ENCODE results near the gene APP. TPM values are rescaled to one million over a fixed set of nuclear protein-coding genes. Genes with fewer than 3 reads are reported as not detected.

APP gene
- total RNA-seq, 1 experiment from 2014 or later = 560 TPM

DNA sequence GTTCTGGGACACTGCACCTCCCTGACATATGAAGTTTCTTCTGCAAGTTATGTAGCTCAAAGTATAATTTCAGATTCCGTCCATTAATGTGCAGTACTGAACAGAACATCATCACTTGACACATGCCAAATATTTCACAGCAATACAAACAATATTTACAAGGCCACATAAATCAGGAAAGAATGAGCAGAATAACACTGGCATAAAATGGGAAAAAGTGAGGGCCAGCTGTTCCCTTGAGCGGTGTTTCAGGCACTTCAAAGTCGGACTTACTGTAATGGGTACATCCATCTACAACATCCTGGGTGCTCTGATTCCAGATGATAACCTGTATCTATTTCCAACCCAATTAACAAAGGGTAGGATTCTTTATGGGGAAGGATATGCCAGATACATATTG lies 217.4 kb downstream of the APP start:
- Mint-ChIP-seq H3K4me3 (no peak overlapping the region), H3K27me3 (ENCODE audit: low read depth) (no peaks in the 10 kb centered on the region), H3K9me3 (no peaks in the 10 kb centered on the region), H3K4me1 (peaks cover 3% of the 10 kb centered on the region; the same call in 1 of the 2 replicates), H3K27ac (no peak overlapping the region; the same call in 1 of the 2 replicates), H3K36me3 (peaks cover 62% of the 10 kb centered on the region)
- ChIA-PET CTCF (no interaction called here), POLR2A (interaction anchor here (0.6 kb wide), 2 partner anchors 24 to 67 kb away, joined by 3 read pairs; no protein-coding TSS in a partner anchor)
- ATAC-seq = no peak
- TF ChIP-seq ZNF138 (CRISPR knock-in tag; conservative IDR thresholded peaks at IDR 0.05) = no peak
- TF ChIP-seq RELA (CRISPR knock-in tag; IDR thresholded peaks at IDR 0.05; ENCODE audit: borderline replicate concordance) = no peak
- no peak for DNase-seq (ENCODE audit: low spot score)

DNA sequence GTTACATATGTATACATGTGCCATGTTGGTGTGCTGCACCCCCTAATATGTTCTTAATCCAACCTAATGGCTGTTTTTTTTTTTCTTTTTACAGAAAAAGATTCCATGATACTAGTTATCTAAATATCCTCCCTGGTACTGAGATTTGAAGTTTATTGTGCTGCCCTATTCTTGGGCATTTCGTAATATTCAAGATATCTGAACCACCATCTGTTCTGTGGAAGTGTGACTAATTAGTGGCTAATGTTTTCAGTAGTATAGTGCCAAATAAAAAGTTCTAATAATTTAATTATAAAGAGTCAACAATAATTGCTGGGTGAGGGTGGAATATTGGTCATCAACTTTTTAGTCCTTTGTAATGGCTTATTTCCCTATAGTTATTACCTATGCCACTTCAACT lies 218.3 kb downstream of the APP start:
- Mint-ChIP-seq H3K9me3 (no peaks in the 10 kb centered on the region), H3K27ac (no peak overlapping the region), H3K4me3 (no peak overlapping the region), H3K27me3 (ENCODE audit: low read depth) (no peaks in the 10 kb centered on the region), H3K36me3 (peaks cover 58% of the 10 kb centered on the region), H3K4me1 (peaks cover 3% of the 10 kb centered on the region; the same call in 1 of the 2 replicates)
- ATAC-seq = no peak
- no peak for DNase-seq (ENCODE audit: low spot score)
- POLR2A ChIA-PET = interaction anchor here (0.6 kb wide), 1 partner anchor 23 kb away, joined by 3 read pairs; no protein-coding TSS in a partner anchor
- CTCF ChIA-PET = no interaction called here
- TF ChIP-seq STAT6 (CRISPR knock-in tag; conservative IDR thresholded peaks at IDR 0.05; ENCODE audit: low read depth) = no peak
- TF ChIP-seq FOXP1 (CRISPR knock-in tag; IDR thresholded peaks at IDR 0.05; ENCODE audit: borderline replicate concordance) = no peak
- TF ChIP-seq RORB (CRISPR knock-in tag; IDR thresholded peaks at IDR 0.05) = no peak
- TF ChIP-seq ESRRA (CRISPR knock-in tag; IDR thresholded peaks at IDR 0.05; ENCODE audit: borderline replicate concordance) = no peak

- Mint-ChIP-seq H3K4me1 (peaks cover 5% of the 10 kb centered on the region), H3K9me3 (no peaks in the 10 kb centered on the region; the same call in 1 of the 2 replicates), H3K27ac (no peak overlapping the region), H3K36me3 (peaks cover 53% of the 10 kb centered on the region), H3K27me3 (ENCODE audit: low read depth) (no peaks in the 10 kb centered on the region), H3K4me3 (no peak overlapping the region)
- ChIA-PET CTCF (interaction anchor here (0.7 kb wide), 1 partner anchor 219 kb away, joined by 4 read pairs; no protein-coding TSS in a partner anchor), POLR2A (no interaction called here)
- DNase-seq (ENCODE audit: low spot score) (no peak), ATAC-seq (no peak)
- TF ChIP-seq CREM (CRISPR knock-in tag; IDR thresholded peaks at IDR 0.05) (no peak), MYBL2 (CRISPR knock-in tag; IDR thresholded peaks at IDR 0.05) (no peak), JUN (CRISPR knock-in tag; IDR thresholded peaks at IDR 0.05) (no peak), MXD4 (CRISPR knock-in tag; IDR thresholded peaks at IDR 0.05; ENCODE audit: borderline replicate concordance) (no peak), ETV6 (CRISPR knock-in tag; IDR thresholded peaks at IDR 0.05) (no peak)
- TF ChIP-seq, protein P1, sequence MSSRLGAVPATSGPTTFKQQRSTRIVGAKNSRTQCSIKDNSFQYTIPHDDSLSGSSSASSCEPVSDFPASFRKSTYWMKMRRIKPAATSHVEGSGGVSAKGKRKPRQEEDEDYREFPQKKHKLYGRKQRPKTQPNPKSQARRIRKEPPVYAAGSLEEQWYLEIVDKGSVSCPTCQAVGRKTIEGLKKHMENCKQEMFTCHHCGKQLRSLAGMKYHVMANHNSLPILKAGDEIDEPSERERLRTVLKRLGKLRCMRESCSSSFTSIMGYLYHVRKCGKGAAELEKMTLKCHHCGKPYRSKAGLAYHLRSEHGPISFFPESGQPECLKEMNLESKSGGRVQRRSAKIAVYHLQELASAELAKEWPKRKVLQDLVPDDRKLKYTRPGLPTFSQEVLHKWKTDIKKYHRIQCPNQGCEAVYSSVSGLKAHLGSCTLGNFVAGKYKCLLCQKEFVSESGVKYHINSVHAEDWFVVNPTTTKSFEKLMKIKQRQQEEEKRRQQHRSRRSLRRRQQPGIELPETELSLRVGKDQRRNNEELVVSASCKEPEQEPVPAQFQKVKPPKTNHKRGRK (CRISPR knock-in tag; IDR thresholded peaks at IDR 0.05; ENCODE audit: borderline replicate concordance) = no peak
Observed at GRCh38 chr21:25949701-25950100, 220.9 kb downstream of the APP start.

DNA sequence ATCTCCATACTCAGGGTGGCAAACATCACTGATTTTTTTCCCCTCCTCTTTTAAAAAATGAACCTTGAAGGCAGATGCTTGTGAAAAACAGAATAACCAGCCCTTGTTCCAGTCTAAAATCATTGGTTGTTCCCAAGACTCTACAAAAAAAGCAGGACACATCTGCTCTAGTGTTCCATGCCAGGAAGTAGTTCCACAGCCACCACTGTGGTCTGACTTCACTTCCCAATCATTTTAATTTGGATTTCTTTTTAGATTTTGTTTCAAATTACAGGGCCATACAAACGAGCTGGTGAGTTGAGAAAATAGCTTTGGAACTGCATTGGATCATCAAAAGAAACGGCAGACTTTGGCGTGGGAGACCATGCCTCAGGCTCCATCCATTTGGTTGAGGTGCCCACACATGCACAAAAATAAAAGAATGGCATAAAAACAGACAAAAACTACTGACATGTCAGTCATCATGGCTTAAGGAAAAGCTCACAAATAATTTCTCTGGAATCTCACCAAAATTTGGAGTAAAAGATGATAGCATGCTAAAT lies 225.8 kb downstream of the APP start:
- Mint-ChIP-seq H3K4me1 (peaks cover 9% of the 10 kb centered on the region), H3K27ac (0 out of 2 replicates have a peak overlapping the region, but pooled peaks have one; percentile 6), H3K27me3 (ENCODE audit: low read depth) (no peaks in the 10 kb centered on the region), H3K36me3 (peaks cover 32% of the 10 kb centered on the region), H3K9me3 (no peaks in the 10 kb centered on the region; the same call in 1 of the 2 replicates), H3K4me3 (no peak overlapping the region)
- ChIA-PET POLR2A (no interaction called here), CTCF (no interaction called here)
- ATAC-seq = no peak
- TF ChIP-seq, protein P2, sequence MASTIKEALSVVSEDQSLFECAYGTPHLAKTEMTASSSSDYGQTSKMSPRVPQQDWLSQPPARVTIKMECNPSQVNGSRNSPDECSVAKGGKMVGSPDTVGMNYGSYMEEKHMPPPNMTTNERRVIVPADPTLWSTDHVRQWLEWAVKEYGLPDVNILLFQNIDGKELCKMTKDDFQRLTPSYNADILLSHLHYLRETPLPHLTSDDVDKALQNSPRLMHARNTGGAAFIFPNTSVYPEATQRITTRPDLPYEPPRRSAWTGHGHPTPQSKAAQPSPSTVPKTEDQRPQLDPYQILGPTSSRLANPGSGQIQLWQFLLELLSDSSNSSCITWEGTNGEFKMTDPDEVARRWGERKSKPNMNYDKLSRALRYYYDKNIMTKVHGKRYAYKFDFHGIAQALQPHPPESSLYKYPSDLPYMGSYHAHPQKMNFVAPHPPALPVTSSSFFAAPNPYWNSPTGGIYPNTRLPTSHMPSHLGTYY (CRISPR knock-in tag; IDR thresholded peaks at IDR 0.05) = no peak
- no peak for TF ChIP-seq STAT6 (CRISPR knock-in tag; conservative IDR thresholded peaks at IDR 0.05; ENCODE audit: low read depth)
- TF ChIP-seq NFATC4 (CRISPR knock-in tag; IDR thresholded peaks at IDR 0.05) = no peak
- TF ChIP-seq FOXP1 (CRISPR knock-in tag; IDR thresholded peaks at IDR 0.05; ENCODE audit: borderline replicate concordance) = no peak
- TF ChIP-seq, protein P3, sequence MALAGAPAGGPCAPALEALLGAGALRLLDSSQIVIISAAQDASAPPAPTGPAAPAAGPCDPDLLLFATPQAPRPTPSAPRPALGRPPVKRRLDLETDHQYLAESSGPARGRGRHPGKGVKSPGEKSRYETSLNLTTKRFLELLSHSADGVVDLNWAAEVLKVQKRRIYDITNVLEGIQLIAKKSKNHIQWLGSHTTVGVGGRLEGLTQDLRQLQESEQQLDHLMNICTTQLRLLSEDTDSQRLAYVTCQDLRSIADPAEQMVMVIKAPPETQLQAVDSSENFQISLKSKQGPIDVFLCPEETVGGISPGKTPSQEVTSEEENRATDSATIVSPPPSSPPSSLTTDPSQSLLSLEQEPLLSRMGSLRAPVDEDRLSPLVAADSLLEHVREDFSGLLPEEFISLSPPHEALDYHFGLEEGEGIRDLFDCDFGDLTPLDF (CRISPR knock-in tag; IDR thresholded peaks at IDR 0.05) = no peak
- TF ChIP-seq JUN (CRISPR knock-in tag; IDR thresholded peaks at IDR 0.05) = no peak
- TF ChIP-seq FOXK1 (CRISPR knock-in tag; IDR thresholded peaks at IDR 0.05) = no peak
- no peak for DNase-seq (ENCODE audit: low spot score)
